Vagina (tissue), 2 donors: ENCODE data around the gene CEMIP. TPM values are rescaled to one million over a fixed set of nuclear protein-coding genes. Genes with fewer than 3 reads are reported as not detected.

ENCODE experiments used
- DNase-seq, 2 donors: peaks; one replicate each; pipeline ENCODE4 v3.0.0-alpha.2; 2017; ENCODE audit errors: extremely low spot score in 2 of 2
- H3K27ac ChIP-seq: fragments of 200-600 bp; sonication (generic); one replicate; pipeline ENCODE4 v1.5.1; 2019
- H3K27me3 ChIP-seq: fragments of 200-600 bp; sonication (generic); one replicate; pipeline ENCODE4 v1.5.1; 2019
- H3K36me3 ChIP-seq, 2 donors: fragments of 200-600 bp; sonication (generic); one replicate each; pipeline ENCODE4 v1.5.1; 2017 to 2019
- H3K4me1 ChIP-seq: fragments of 200-600 bp; sonication (generic); one replicate; pipeline ENCODE4 v1.5.1; 2019
- H3K4me3 ChIP-seq, 2 donors: fragments of 200-600 bp; sonication (generic); 1 replicate in 1 of 2; 2 replicates in 1 of 2; pipeline ENCODE4 v1.5.1; 2016 to 2019
- H3K9me3 ChIP-seq: fragments of 200-600 bp; sonication (generic); one replicate; pipeline ENCODE4 v1.5.1; 2019
- POLR2A ChIP-seq, 2 donors: fragments of 450-650 bp; IDR thresholded peaks; one replicate each; pipeline ENCODE4 v1.6.1; 2017; ENCODE audit warnings: antibody characterized with exemption in 2 of 2, mild to moderate bottlenecking in 2 of 2, moderate library complexity in 2 of 2
- POLR2AphosphoS5 ChIP-seq, 2 donors: sonication (generic); formaldehyde crosslinking; IDR thresholded peaks; one replicate each; pipeline ENCODE4 v1.9.0; 2017; ENCODE audit warnings: antibody characterized with exemption in 2 of 2, mild to moderate bottlenecking in 2 of 2, low read depth in 1 of 2; ENCODE audit not compliant: insufficient read depth in 1 of 2
- intact Hi-C: fragments of 100-400 bp; cut with DNase I; formaldehyde crosslinking; loops from one replicate; pipeline ENCODE4 v1.15.1; 2023
- total RNA-seq: library from RNA; depleted of rRNA; stranded (reverse); fragments of >200 nt; gene quantifications from one replicate; pipeline ENCODE4 v1.2.3, GENCODE V29; 2016
- TF ChIP-seq, protein P1 (sequence below), 3 experiments: fragments of 450-650 bp in 2 of 3; fragments of 200-600 bp in 1 of 3; sonication (generic) in 1 of 3; IDR thresholded peaks; one replicate each; pipeline ENCODE4 v1.5.1; 2017 to 2019; ENCODE audit warnings: antibody characterized with exemption in 3 of 3, mild to moderate bottlenecking in 2 of 3, moderate library complexity in 2 of 3

CEMIP gene
- total RNA-seq, 1 donor from 2014 or later = 0.74 TPM

DNA sequence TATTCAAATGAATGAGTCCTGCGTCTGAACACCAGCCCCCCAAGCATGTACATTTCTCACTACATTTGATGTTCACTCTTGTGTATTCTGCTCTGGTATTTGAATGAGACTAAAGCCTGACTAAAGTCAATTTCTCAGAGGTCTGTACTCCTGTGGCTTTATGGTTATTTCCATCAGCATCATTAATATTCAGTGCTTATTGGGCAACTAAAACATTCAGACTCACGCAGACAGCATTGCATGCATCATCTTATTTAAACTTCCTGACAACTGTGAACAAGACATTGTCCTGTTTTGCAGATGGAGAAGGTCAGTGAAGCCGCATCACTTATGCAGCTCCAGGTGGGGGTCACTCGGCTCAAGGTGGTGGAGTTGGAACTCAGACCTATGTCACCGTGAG, 11.1 kb downstream of the CEMIP start:
- intact Hi-C loops = no loop called here
- H3K4me1 ChIP-seq = no peaks in the 10 kb centered on the region
- no peak overlapping the region for H3K27ac ChIP-seq
- H3K9me3 ChIP-seq = no peaks in the 10 kb centered on the region
- H3K27me3 ChIP-seq = no peaks in the 10 kb centered on the region
- no peak for DNase-seq
- H3K36me3 ChIP-seq = no peaks in the 10 kb centered on the region
- H3K4me3 ChIP-seq = no peak overlapping the region
- no peak for TF ChIP-seq POLR2AphosphoS5 (IDR thresholded peaks at IDR 0.05; ENCODE audit: insufficient read depth in 1 of 2, low read depth in 1 of 2)
- TF ChIP-seq POLR2A (IDR thresholded peaks at IDR 0.05) = no peak
- TF ChIP-seq, protein P1, sequence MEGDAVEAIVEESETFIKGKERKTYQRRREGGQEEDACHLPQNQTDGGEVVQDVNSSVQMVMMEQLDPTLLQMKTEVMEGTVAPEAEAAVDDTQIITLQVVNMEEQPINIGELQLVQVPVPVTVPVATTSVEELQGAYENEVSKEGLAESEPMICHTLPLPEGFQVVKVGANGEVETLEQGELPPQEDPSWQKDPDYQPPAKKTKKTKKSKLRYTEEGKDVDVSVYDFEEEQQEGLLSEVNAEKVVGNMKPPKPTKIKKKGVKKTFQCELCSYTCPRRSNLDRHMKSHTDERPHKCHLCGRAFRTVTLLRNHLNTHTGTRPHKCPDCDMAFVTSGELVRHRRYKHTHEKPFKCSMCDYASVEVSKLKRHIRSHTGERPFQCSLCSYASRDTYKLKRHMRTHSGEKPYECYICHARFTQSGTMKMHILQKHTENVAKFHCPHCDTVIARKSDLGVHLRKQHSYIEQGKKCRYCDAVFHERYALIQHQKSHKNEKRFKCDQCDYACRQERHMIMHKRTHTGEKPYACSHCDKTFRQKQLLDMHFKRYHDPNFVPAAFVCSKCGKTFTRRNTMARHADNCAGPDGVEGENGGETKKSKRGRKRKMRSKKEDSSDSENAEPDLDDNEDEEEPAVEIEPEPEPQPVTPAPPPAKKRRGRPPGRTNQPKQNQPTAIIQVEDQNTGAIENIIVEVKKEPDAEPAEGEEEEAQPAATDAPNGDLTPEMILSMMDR (IDR thresholded peaks at IDR 0.05) = no peak

DNA sequence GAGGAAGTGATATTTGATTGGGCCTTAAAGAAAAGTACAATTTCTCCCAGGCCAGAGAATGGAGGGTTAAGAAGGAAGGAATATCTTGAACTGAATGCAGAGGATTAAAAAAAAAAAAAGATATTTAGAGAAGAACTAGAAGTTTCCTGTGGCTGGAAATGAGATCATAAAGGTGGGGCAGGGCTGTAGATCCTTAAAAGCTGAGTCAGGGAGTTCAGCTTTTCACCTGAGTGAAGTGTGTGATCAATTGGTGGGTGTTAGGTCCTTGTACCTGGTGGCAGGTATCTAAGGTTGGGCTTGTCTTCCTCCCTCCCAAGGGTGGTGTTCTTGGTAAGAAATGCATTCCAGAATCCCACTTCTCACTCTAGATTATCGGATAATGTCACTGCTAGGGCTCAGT, 11.8 kb downstream of the CEMIP start:
- no peaks in the 10 kb centered on the region for H3K27me3 ChIP-seq
- H3K27ac ChIP-seq = no peak overlapping the region
- intact Hi-C loops = no loop called here
- TF ChIP-seq POLR2AphosphoS5 (IDR thresholded peaks at IDR 0.05; ENCODE audit: insufficient read depth in 1 of 2, low read depth in 1 of 2) = no peak
- no peak for TF ChIP-seq POLR2A (IDR thresholded peaks at IDR 0.05)
- TF ChIP-seq, protein P1 (IDR thresholded peaks at IDR 0.05) = no peak
- H3K4me1 ChIP-seq = no peaks in the 10 kb centered on the region
- no peaks in the 10 kb centered on the region for H3K36me3 ChIP-seq
- no peaks in the 10 kb centered on the region for H3K9me3 ChIP-seq
- H3K4me3 ChIP-seq = no peak overlapping the region
- DNase-seq = no peak

DNA sequence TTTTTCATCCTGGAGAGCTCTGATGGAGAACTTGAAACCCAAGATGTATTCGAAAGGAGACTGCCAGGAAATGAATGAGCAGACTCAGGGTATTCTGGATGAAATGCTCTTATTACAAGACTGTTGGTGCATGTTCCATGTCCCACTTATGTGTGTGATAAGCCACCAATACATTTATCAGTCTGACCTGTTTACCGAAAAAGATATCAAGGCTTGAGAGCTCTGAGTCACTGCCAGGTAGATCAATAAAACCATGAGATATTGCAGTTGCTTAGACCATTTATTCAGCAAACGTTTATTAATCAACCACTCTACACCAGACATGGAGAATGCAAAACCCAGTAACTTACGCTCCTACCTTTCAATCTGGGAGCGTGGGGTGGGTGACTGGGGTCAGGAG, 17.2 kb downstream of the CEMIP start:
- intact Hi-C loops = no loop called here
- Histone ChIP-seq H3K9me3 (no peaks in the 10 kb centered on the region), H3K4me3 (no peak overlapping the region), H3K4me1 (no peaks in the 10 kb centered on the region), H3K27me3 (no peaks in the 10 kb centered on the region), H3K36me3 (no peaks in the 10 kb centered on the region), H3K27ac (no peak overlapping the region)
- no peak for DNase-seq
- TF ChIP-seq, protein P1 (IDR thresholded peaks at IDR 0.05) = no peak
- TF ChIP-seq POLR2A (IDR thresholded peaks at IDR 0.05) (no peak), POLR2AphosphoS5 (IDR thresholded peaks at IDR 0.05; ENCODE audit: insufficient read depth in 1 of 2, low read depth in 1 of 2) (no peak)

DNA sequence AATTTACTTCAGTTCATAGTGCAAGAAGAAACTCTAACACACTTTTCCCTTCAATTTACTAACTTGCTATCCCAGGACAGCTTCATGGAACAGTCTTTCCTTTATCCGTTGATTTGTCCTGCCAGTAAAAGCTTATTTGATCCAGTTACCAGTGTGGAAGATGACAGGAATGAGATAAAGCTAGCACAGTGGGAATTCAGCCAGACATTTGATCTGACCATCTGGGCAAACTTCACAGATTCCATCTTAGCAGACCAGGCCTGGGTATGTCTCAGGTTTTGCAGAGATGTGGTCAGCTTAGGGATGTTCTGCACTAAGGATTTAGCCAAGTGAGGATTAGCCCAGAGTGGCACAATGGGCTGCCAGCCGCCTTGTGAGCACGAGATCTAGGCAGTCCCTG, 19.7 kb downstream of the CEMIP start:
- no peaks in the 10 kb centered on the region for H3K36me3 ChIP-seq
- no peak overlapping the region for H3K27ac ChIP-seq
- H3K4me3 ChIP-seq = no peak overlapping the region
- no peaks in the 10 kb centered on the region for H3K4me1 ChIP-seq
- TF ChIP-seq, protein P1 (IDR thresholded peaks at IDR 0.05) = no peak
- no peak for TF ChIP-seq POLR2A (IDR thresholded peaks at IDR 0.05)
- no peak for TF ChIP-seq POLR2AphosphoS5 (IDR thresholded peaks at IDR 0.05; ENCODE audit: insufficient read depth in 1 of 2, low read depth in 1 of 2)
- no peaks in the 10 kb centered on the region for H3K27me3 ChIP-seq
- no peak for DNase-seq
- H3K9me3 ChIP-seq = no peaks in the 10 kb centered on the region
- intact Hi-C loops = no loop called here

DNA sequence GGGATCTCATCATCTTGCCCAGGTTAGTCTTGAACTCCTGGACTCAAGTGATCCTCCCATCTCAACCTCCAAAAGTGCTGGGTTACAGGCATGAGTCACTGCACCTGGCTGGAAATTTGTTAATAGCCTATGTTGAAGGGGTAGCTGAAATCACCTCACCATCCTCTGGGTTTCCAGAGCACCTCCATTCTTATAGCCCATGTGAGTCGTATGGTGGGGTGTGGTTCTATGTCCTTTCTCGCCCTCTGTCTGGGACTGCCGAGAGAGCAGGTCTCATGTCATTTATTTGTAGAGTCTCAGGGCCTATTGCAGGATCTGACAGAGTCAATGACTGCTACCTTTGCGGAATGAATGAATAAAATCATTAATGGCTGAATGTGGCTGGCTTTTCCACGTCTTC, 20.9 kb downstream of the CEMIP start:
- Histone ChIP-seq H3K9me3 (no peaks in the 10 kb centered on the region), H3K36me3 (no peaks in the 10 kb centered on the region), H3K4me1 (no peaks in the 10 kb centered on the region), H3K4me3 (no peak overlapping the region), H3K27ac (no peak overlapping the region), H3K27me3 (no peaks in the 10 kb centered on the region)
- intact Hi-C loops = no loop called here
- TF ChIP-seq POLR2A (IDR thresholded peaks at IDR 0.05) = no peak
- TF ChIP-seq, protein P1 (IDR thresholded peaks at IDR 0.05) = no peak
- no peak for TF ChIP-seq POLR2AphosphoS5 (IDR thresholded peaks at IDR 0.05; ENCODE audit: insufficient read depth in 1 of 2, low read depth in 1 of 2)
- no peak for DNase-seq
